ENCODE data around the gene TBC1D20.
"Not testable (repeated sequence)": the region's sequence is repeated elsewhere in the genome, so short reads cannot be mapped to it uniquely, and the experiment has no call there.

TBC1D20 gene

DNA sequence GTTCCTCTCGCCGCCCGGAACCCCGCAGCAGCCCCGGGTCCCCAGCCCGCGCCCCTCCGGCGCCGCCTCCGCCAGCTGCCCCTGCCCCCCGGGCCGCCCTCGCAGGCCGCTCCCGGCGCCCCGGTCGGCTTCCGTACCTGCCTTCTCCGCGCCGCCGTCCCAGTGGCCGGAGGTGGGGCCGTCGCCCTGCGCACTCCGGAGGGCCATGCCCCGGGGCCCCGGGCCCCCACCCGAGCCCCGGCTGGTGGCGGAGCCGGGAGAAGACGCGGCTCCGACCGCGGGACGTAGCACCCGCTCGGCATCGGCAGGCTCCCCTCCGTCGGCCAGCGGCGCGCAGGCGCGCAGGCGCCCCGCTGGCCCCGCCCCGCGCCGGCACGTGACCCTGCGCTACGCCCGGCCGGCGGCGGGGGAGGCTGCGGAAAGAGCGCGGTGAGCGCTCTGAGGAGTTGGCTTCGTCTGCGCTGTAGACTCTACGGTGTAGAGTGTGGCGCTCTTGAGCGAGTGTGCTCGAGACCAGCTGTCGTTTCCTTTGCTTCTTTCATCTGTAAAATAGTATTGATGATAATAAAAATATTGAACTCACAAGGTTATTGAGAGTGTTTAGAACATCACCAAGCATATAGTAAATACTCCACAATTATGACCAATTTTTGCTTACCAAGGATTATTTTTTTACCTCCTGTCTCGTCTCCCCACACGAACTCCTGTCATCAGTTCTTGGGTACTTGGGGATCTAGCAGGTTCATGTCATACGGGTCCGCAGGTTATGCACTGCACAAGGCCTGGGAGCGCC is at the start of gene TBC1D20:
Gene TBC1D20 (minus strand): TSS at position 335 of the 793 bp plus-strand sequence. CDS start 128 bp downstream, at position 207.
- DNase-seq, result peak; percentile 26

GRCh38 chr20:510328-511057 is 48.2 kb upstream of the TBC1D20 start:
- DNase-seq, result not testable (repeated sequence)

DNA sequence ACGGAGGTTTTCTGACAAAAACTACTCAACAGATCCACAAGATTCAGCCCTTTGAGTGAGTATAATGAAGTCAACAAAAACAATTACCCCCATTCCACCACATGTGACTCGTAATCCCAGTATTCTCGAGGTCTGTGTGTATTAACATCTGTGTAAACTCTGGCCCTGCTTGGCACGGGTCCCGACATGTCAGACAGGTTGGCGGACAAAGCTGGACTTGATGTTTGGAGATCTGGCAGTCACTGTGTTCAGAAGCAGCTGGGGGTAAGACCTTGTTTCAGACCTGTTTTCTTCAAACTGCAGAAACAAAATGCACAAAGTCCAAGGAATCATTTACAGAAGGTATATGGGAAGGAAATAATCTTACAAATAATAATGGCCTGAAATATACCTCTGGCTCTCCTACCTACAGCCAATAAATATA is 46.0 kb upstream of the TBC1D20 start:
- not testable (repeated sequence) for DNase-seq

GRCh38 chr20:507761-508332 is 45.5 kb upstream of the TBC1D20 start:
- no peak for DNase-seq

GRCh38 chr20:507006-507758 is 44.8 kb upstream of the TBC1D20 start:
- DNase-seq, result no peak

DNA sequence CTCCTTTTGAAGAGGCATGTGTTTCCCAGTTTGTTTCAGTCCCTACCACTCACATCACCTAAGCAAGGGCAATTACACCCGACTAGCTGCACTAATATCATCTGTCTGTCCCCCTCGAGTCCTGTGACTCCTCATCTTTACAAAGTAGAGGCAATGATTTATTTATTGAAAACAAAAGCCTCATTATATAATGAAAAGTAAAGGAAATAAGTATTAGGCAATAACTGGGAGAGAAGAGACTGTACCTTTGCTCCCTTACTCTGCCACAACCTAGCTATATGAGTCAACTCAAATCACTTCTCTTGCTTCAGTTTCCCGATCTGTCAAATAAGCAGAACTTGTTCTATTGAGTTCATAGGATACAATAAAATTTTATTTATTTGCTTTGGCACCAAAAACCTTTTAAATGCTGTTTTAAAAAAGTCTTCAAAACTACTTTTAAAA is 42.3 kb upstream of the TBC1D20 start:
- no peak for DNase-seq

DNA sequence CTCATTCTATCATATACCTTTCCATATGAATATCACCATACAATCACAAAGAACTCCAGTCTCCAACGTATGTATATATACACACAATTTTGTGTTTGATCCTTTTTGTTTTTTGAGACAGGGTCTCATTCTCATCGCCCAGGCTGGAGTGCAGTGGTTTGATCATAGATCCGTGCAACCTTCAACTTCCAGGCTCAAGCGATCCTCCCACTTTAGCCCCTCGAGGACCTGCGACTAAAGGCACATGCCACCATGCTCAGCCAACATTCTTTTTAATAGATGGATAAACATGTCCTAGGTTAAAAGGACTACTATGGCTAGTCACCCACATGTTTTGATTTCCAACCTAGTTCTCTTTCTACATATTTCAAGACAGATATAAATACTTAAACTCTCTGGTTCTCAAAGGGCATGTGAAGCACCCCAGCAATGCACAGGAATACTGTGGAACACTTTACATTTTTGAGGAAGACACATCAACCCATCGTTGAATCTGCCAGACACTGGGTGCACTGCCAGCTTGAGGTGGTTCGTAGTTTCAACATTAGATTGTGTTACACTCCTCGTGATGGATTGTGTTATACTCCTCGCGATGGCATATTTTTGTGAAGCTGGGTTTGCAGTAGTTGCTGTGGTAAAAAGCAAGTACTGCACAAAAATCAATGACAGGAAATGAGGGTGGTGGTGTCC is 40.9 kb upstream of the TBC1D20 start:
- DNase-seq, result no peak

GRCh38 chr20:497979-498378 is 35.6 kb upstream of the TBC1D20 start:
- DNase-seq, result no peak

DNA sequence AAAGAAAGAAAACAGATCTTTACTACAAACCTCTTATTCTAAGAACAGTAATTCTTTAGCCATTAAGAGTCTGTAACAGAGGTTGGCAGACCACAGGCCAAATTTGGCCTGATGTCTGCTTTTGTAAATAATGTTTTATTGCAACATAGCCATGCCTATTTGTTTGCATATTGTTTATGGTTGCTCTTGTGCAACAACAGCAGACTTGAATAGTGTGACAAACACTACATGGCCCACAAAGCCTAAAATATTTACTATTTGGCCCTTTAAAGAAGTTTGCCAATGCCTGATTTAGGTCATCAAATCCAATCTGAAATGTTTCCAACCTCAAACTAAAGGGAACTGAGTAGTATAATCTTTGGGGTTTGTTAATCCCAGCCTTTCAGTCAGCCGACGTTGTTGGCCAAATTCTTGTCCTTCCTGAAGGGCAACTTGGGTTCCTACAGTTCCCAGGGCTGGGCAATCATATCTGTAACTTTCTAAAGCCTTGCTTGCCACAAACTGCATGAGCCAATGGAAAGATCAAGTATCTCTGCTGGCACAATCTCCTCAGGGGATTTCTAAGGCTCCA is 33.9 kb upstream of the TBC1D20 start:
- DNase-seq, result no peak

DNA sequence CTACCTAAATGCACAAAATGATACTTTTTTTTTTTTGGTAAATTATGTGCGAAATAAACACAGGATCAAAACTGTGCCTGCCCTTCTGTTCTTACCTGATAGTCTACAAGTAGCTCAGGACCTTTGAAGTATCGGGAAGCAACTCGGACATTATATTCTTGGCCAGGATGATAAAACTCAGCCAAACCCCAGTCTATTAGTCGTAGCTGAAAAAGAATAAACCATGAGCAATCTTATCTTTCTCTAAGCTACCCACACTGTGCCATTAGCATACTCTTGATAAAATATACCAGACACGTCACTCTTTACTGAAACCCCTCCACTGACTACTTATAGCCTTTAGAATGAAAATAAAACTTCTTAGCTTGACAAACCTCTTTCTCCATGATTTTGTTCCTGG is 29.8 kb upstream of the TBC1D20 start:
- no peak for DNase-seq

DNA sequence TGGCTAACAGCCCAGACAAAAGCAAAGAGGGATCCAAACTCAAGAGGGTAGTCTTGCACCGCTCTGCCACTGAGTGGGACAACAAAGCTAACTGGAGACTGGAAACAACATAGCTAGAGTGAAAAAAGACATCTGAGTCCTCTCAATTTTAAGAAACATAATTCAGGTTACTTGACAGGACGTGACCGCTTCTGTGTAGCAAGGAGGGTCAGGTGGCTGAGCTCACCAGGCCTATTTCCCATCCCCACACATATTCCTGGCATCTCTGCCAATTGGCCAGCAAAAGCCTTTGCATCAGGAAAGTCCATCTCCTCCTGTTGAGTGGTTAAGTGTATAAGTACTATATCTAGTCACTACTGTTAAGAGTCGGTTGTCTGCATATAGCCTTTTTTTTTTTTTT is 25.3 kb upstream of the TBC1D20 start:
- DNase-seq, result no peak

GRCh38 chr20:483815-484644 is 21.7 kb upstream of the TBC1D20 start:
- DNase-seq, result no peak

DNA sequence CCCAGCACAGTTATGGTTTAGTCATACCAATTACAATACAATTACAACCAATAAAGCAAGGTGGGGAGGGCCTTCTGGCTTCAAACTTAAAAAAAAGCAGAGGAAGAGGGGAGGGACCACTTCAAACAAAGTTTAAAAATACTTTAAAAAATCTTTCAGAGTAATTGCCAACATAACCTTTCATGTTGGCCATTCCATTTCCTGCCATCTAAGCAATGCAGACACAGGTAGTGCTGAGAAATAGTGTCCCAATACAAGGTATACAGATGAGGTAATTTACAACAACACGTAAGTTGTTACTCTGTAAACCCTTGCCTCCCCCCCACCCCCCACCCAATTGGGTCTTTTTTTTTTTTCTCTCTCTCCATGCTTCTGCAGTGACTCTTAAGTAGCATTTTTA is 18.8 kb upstream of the TBC1D20 start:
- no peak for DNase-seq

GRCh38 chr20:480044-480443 is 17.7 kb upstream of the TBC1D20 start:
- no peak for DNase-seq

DNA sequence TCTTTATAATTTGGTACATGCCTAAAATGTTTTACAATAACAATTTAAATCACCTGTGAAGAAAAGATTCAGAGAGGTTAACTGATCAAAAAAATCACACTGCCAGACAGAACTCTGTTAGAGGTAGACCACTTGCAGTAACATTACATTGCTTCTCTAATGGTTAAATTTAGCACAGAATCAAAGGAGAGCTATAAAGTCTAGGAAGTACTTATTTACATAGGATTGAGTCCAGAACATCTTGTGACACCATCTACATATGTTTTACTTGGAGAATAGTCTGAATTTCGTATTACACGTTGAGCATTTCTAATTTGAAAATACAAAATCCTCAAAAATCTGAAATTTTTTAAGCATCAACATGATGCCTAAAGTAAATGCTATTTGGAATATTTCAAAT is 17.2 kb upstream of the TBC1D20 start:
- DNase-seq, result no peak

DNA sequence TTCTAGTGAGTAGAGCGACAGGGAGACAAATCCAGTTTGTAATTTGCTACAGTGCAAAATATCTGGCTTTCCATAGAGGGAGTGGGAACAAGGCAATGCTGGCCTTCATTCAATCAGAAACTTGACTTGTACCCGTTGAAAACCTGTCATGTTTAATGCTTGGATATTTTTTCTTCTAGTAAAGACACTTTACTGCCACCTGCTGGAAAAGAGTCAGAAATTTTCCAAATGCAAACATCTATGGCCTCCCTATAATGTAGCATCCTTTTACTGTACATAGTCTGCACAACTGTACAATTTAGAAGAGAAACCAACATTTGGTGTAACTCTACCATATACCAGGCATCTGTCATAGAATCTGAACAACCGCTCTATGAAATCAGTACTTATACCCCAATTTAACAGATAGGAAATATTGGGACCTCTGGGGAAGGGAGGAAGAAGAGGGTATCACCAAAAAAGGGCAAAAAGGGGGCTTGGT is 16.7 kb upstream of the TBC1D20 start:
- DNase-seq, result no peak

DNA sequence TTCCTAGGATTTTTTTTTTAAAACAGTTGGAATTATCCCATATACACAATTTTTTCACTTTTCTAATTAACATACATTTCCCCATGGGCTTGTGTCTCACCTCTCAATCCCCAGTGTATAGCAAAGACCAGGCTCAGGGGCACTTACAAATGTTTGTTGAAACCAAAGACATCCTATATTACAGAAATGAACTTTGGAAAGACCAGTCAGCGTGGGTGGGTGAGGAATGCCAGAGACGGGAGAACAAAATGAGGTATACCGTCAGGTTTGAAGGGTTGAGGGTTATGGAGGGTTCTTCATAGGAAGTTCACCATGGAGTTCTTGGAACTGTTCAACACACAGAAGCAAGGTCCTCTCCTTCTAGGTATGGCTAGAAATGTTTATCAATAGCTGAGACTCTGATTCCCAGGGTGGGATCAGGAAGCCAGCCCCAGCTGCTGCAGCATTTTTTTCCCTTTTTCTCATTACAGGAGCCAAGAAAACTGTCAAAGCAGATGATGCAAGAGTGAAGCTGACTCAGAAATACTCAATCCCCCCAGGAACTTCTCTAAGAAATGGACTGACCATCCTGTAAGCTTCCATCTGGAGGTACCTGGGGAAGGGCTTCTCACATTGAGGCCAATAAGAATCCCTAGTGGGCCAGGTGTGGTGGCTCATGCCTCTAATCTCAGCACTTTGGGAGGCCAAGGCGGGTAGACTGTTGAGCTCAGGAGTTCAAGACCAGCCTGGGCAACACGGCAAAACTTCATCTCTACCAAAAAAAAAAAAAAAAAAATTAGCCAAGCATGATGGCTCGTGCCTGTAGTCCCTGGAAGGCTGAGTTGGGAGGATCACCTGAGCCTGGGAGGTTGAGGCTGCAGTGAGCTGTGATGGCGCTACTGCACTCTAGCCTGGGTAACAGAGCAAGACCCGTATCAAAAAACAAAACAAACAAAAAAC is 15.9 kb upstream of the TBC1D20 start:
- DNase-seq, result no peak

GRCh38 chr20:476561-477249 is 14.4 kb upstream of the TBC1D20 start:
- DNase-seq, result not testable (repeated sequence)
